Middle frontal gyrus (tissue), 1 donor: ENCODE data around the gene VCAM1.
"Not testable (repeated sequence)": the region's sequence is repeated elsewhere in the genome, so short reads cannot be mapped to it uniquely, and the experiment has no call there.

ENCODE experiments used
- DNase-seq: peaks from one replicate; pipeline ENCODE4 v3.0.0-alpha.2; 2015; ENCODE audit warnings: low spot score; ENCODE audit errors: extremely low spot score

The VCAM1 gene

GRCh38 chr1:100719490-100719889 lies at the start of gene VCAM1:
VCAM1 (plus strand) TSS chr1:100719742; CDS start chr1:100719861, 119 bp downstream.
- DNase-seq: no peak

GRCh38 chr1:100670083-100670482 lies 49.5 kb upstream of the VCAM1 start:
- no peak for DNase-seq

GRCh38 chr1:100671601-100672000 lies 47.9 kb upstream of the VCAM1 start:
- no peak for DNase-seq

- DNase-seq: no peak
Measured at GRCh38 chr1:100683448-100684349, 35.8 kb upstream of the VCAM1 start.

GRCh38 chr1:100699744-100700143 lies 19.8 kb upstream of the VCAM1 start:
- DNase-seq: no peak

GRCh38 chr1:100700586-100700985 lies 19.0 kb upstream of the VCAM1 start:
- no peak for DNase-seq

- no peak for DNase-seq
Measured at GRCh38 chr1:100703052-100703451, 16.5 kb upstream of the VCAM1 start.

GRCh38 chr1:100703716-100704115 lies 15.8 kb upstream of the VCAM1 start:
- DNase-seq: no peak

- DNase-seq: no peak
Measured at GRCh38 chr1:100704473-100704872, 15.1 kb upstream of the VCAM1 start.

- no peak for DNase-seq
Measured at GRCh38 chr1:100706296-100706695, 13.2 kb upstream of the VCAM1 start.

- DNase-seq: no peak
Measured at GRCh38 chr1:100706856-100707255, 12.7 kb upstream of the VCAM1 start.

- DNase-seq: no peak
Measured at GRCh38 chr1:100708476-100709062, 11.0 kb upstream of the VCAM1 start.

GRCh38 chr1:100710906-100711682 lies 8.4 kb upstream of the VCAM1 start:
- DNase-seq: no peak

GRCh38 chr1:100713027-100713426 lies 6.5 kb upstream of the VCAM1 start:
- DNase-seq: not testable (repeated sequence)

GRCh38 chr1:100713626-100714025 lies 5.9 kb upstream of the VCAM1 start:
- no peak for DNase-seq

- DNase-seq: no peak
Measured at GRCh38 chr1:100714599-100714998, 4.9 kb upstream of the VCAM1 start.

GRCh38 chr1:100717218-100717617 lies 2.3 kb upstream of the VCAM1 start:
- DNase-seq: no peak

- DNase-seq: no peak
Measured at GRCh38 chr1:100718581-100718980, 961 bp upstream of the VCAM1 start.

- DNase-seq: no peak
Measured at GRCh38 chr1:100720101-100720500, 559 bp downstream of the VCAM1 start.

- no peak for DNase-seq
Measured at GRCh38 chr1:100720751-100721150, 1.2 kb downstream of the VCAM1 start.

- no peak for DNase-seq
Measured at GRCh38 chr1:100721526-100722207, 2.1 kb downstream of the VCAM1 start.
